Ramos (cell line): ENCODE measurements around the gene CDH4.
"Not testable (repeated sequence)": the region's sequence is repeated elsewhere in the genome, so short reads cannot be mapped to it uniquely, and the experiment has no call there.

Source experiments
- in situ Hi-C: fragments of 300-500 bp; cut with MboI; formaldehyde crosslinking; loops from one replicate; pipeline ENCODE4 v1.14.3; 2022; ENCODE audit warnings: low sequenced_read_pairs; ENCODE audit not compliant: unreplicated experiment

The CDH4 gene

GRCh38 chr20:61404303-61404702, 152.2 kb downstream of the CDH4 start:
- in situ Hi-C loops = no loop called here

GRCh38 chr20:61405007-61405406, 152.9 kb downstream of the CDH4 start:
- in situ Hi-C loops = no loop called here

- in situ Hi-C loops = not testable (repeated sequence)
These were observed 154.7 kb downstream of the CDH4 start for GRCh38 chr20:61406773-61407172.

DNA sequence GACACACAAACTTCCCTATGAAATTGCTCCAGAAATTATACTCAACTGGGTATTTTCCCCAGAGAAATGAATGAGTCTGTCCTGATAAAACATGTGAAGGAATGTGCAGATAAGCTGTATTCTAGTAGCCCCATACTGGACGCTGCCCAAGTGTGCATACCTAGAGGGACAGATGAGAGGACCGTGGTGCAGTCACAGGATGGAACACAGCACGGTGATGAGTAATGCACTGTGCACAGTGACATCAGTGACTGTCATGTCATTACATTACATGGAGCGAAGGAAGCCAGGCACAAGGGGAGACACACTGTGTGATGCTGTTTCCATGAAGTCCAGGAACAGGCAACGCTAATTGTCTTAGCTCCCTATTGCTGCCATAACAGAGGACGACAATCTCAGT, 155.5 kb downstream of the CDH4 start:
- in situ Hi-C loops = no loop called here

GRCh38 chr20:61408951-61409740, 157.1 kb downstream of the CDH4 start:
- in situ Hi-C loops = no loop called here

DNA sequence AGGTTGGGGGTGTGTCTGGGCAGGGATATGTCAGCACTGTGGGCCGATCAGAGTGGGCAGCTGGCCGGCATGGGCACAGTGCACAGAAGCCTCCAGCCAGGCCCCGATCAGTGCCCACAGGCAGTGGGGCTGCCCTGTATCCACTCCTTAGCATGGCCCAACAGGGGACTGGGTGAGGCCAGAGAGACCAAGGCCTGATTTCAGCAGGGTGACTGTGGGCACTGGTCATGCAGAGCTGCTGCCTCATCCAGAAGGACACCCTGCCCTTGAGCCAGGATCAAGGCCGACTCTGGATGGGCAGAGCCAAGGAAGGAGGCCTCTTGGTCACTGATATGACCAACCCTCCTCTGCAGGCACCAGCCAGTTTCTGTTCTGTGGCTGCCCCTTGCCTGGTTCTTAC, 159.7 kb downstream of the CDH4 start:
- in situ Hi-C loops = no loop called here

- in situ Hi-C loops = no loop called here
These were observed 161.7 kb downstream of the CDH4 start for GRCh38 chr20:61413752-61414151.

DNA sequence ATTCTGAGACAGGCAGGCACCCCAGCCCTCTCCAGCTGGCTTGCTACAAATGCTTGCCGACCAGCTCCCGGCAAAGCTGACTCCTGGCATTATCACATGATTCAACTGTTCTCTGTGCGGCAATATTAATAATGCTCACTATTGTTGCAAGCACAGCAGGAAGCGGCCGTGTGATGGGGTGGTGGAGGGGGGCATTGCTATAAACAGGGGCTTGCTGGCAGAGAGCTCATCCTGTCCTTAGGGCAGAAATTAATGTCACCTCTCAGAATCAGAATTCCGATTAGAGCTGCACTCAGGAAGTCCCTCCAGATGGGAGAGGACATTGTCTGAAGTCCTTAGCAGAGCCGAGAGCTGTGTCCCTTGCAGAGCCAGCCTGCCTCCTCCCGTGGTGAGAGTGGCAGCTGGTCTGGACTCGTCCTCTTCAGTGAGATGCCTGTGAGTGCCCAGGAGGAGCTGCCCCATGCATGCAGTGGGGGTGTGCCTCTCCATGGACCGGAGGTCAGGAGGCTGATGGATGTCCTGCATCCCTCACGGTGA, 162.5 kb downstream of the CDH4 start:
- in situ Hi-C loops = no loop called here

DNA sequence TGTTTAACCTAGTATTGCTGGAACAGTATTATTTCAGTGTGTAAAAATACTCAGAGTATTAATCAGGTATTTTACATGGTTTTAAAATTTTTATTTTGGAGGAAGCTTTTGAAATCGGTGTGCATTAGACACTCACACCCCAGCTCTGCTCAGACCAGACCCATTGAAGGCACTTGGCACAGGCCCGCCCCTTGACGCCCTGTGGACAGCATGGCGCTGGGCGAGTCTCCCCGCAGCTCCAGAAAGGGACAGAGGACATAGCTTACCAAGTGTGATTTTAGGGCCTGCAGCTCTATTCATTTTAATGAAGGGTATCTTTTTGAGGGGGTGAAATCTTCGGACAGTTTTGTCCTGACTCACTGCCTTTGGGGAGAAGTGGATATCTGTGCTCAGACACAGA, 164.5 kb downstream of the CDH4 start:
- in situ Hi-C loops = no loop called here

- in situ Hi-C loops = no loop called here
These were observed 165.3 kb downstream of the CDH4 start for GRCh38 chr20:61417221-61417941.

DNA sequence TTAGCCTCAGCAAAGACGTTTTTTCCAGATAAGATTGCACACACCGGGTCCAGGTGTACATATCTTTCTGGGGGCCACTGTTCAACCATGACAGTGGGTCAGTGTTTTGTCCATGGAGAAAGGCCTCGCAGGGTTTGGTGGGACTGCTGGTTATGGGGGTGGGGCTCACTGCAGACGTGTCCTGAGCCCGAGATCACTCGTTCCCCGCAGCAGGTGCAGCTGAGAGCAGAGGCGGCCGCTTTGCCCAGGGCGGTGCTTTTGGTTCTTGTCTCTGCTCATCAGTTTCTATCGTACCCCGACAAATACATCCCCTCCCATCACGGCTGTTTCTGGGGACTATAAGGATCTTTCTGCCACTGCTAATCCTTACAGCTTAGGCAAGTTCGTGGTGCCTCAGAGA, 166.9 kb downstream of the CDH4 start:
- in situ Hi-C loops = no loop called here

DNA sequence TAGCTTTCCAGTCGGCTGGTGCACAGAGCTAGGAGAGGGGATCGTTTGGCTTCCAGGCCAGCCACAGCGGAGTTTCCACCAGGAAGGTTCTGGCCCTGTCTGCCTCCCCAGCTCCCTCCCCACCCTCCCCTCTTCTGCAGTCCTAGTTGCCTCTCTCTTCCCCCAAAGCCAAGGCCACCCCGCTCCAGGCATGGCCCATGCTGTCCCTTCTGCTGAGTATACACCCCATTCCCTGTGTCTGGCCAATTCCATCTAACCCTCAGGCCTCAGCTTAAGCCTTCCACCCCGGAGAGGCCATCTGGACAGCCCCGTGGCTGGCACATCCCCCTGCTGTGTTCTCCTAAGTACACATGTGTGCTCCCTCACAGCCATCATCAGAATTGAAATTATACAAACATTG, 167.4 kb downstream of the CDH4 start:
- in situ Hi-C loops = no loop called here

DNA sequence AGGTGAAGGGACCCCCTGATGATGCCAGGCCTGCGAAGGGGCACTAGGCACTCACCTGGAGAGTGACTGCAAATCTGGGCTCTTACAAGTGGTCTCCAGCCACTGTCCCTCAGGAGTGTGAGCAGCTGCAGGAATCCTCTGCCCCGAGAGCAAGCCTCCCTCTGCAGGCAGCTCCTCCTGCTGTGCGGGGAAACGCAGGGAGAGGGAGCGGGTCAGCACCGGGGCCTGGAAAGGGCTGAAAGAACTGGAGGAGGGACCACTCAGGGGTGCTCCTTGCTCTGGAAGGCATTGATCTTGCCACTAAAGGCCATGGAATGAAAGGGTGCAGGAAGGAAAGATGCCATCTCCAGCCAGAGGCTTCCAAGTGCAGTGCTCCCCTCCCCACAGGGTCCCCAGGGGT, 168.0 kb downstream of the CDH4 start:
- in situ Hi-C loops = no loop called here

DNA sequence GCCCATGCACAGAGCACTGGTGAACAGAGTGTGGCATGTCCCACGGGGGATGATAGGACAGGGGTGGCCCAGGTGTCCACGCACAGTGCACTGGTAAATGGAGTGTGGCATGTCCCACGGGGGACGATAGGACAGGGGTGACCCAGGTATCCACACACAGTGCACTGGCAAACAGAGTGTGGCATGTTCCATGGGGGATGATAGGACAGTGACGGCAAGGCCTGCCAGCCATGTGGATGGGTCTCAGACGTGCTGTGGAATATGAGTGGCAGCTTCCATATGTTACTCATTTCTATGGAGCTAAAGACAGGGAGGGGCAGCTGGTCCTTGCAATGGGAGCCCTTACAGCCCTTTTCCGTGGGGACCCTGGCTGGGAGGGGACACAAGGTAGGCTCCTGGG, 168.7 kb downstream of the CDH4 start:
- in situ Hi-C loops = no loop called here

- in situ Hi-C loops = no loop called here
These were observed 170.8 kb downstream of the CDH4 start for GRCh38 chr20:61422636-61423425.

GRCh38 chr20:61424011-61424627, 172.1 kb downstream of the CDH4 start:
- in situ Hi-C loops = no loop called here

DNA sequence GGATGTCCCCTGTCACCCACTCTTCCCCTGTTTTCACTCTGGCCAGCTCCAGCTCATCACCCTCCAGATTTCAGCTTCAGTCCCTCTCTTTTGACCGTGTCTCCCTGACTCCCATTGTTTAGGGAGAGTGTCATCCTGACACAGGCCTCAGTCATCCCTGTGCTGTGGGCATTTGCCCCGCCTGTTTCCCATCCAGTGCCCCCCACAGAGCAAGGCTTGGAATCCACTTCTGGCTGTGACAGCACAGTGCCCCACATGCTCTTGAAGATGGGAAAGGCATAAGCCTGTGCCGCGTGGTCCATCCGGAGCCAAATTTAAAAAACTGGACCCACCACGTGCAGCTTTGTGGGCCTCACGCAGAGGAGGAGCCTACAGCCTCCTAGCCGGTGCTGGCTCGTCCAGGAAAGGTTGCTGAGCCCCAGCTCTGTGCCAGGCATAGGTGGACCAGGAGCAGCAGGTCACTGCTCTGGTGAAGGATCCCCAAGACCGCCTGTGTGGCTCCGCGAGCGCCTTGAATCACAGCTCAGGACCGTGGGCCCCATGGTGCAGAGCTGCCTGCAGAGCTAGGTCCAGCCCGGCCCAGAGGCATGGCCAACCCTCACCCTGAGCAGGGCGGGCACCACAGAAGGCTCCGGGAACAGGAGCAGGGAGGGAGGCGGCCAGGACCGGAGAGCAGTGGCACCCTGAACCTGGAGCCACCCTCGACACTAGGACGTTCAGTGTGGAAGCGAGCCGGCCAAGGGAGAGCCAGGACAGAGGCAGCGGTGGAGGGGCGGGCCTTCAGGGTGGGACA, 172.8 kb downstream of the CDH4 start:
- in situ Hi-C loops = no loop called here

- in situ Hi-C loops = not testable (repeated sequence)
These were observed 173.5 kb downstream of the CDH4 start for GRCh38 chr20:61425541-61425991.

GRCh38 chr20:61426352-61426751, 174.3 kb downstream of the CDH4 start:
- in situ Hi-C loops = no loop called here
